PC-9 (cell line): ENCODE measurements around the gene EXOC8. TPM values are rescaled to one million over a fixed set of nuclear protein-coding genes. Genes with fewer than 3 reads are reported as not detected.

Source experiments
- BruUV-seq: library from RNA; stranded (reverse); fragments of 400-500 nt; replicated peaks from 2 replicates; lab custom pipeline; 2021; lab: Mats Ljungman, UMichigan
- CTCF ChIA-PET: fragments of 300-600 bp; sonication (Branson Sonifier 250); formaldehyde crosslinking; loops from one replicate; lab custom pipeline; 2022; ENCODE audit warnings: antibody characterized with exemption; lab: Charles Lee
- POLR2A ChIA-PET: fragments of 300-600 bp; sonication (Branson Sonifier 250); formaldehyde crosslinking; loops from one replicate; lab custom pipeline; 2022; ENCODE audit warnings: antibody characterized with exemption; ENCODE audit not compliant: unreplicated experiment; lab: Charles Lee
- DNase-seq, 2 experiments: peaks; one replicate each; pipeline versions ENCODE4 v3.0.0 to v3.0.0-alpha.2; 2015 to 2022; ENCODE audit warnings: mixed read lengths in 1 of 2
- H2AFZ ChIP-seq: fragments of 200-600 bp; sonication (generic); 2 replicates; pipeline ENCODE4 v1.8.1; 2017; ENCODE audit warnings: antibody characterized with exemption
- H3F3A ChIP-seq: fragments of 200-600 bp; sonication (generic); 2 replicates; pipeline ENCODE4 v1.8.1; 2017; ENCODE audit warnings: antibody characterized with exemption, mild to moderate bottlenecking, low read depth; ENCODE audit not compliant: insufficient read depth
- H3K27ac ChIP-seq: fragments of 200-600 bp; sonication (generic); 2 replicates; pipeline ENCODE4 v1.6.1; 2016; ENCODE audit warnings: mixed run types
- H3K27me3 ChIP-seq: fragments of 200-600 bp; sonication (generic); 2 replicates; pipeline ENCODE4 v1.6.1; 2016; ENCODE audit warnings: low read depth, mixed run types; ENCODE audit not compliant: insufficient read depth
- H3K36me3 ChIP-seq: fragments of 200-600 bp; sonication (generic); 2 replicates; pipeline ENCODE4 v1.6.1; 2016; ENCODE audit warnings: low read depth, mixed run types
- H3K4me1 ChIP-seq: fragments of 200-600 bp; sonication (generic); replicated peaks from 2 replicates; pipeline ENCODE4 v1.6.1; 2016; ENCODE audit warnings: mixed run types; ENCODE audit not compliant: insufficient read depth
- H3K4me2 ChIP-seq: fragments of 200-600 bp; sonication (generic); 2 replicates; pipeline ENCODE4 v1.6.1; 2017; ENCODE audit warnings: mixed run types
- H3K4me3 ChIP-seq: fragments of 200-600 bp; sonication (generic); 2 replicates; pipeline ENCODE4 v1.6.1; 2016; ENCODE audit warnings: mixed run types
- H3K79me2 ChIP-seq: fragments of 200-600 bp; sonication (generic); 2 replicates; pipeline ENCODE4 v1.6.1; 2017; ENCODE audit warnings: low read depth, mixed run types
- H3K9me2 ChIP-seq: fragments of 200-600 bp; sonication (generic); 2 replicates; pipeline ENCODE4 v1.8.1; 2017; ENCODE audit warnings: mild to moderate bottlenecking; ENCODE audit not compliant: insufficient read depth
- H3K9me3 ChIP-seq: fragments of 200-600 bp; sonication (generic); 2 replicates; pipeline ENCODE4 v1.8.1; 2016; ENCODE audit warnings: low read depth; ENCODE audit not compliant: insufficient read depth
- H4K20me1 ChIP-seq: fragments of 200-600 bp; sonication (generic); 2 replicates; pipeline ENCODE4 v1.8.1; 2017; ENCODE audit not compliant: insufficient read depth
- EZH2 ChIP-seq: fragments of 200-600 bp; sonication (generic); IDR thresholded peaks from 2 replicates; pipeline ENCODE4 v1.8.0; 2017; ENCODE audit warnings: antibody characterized with exemption, low read depth
- intact Hi-C: fragments of 100-400 bp; cut with micrococcal nuclease; formaldehyde crosslinking; loops from one replicate; pipeline ENCODE4 v1.10.0; 2022; ENCODE audit not compliant: unreplicated experiment
- total RNA-seq: library from RNA; stranded (reverse); gene quantifications from 2 replicates; pipeline ENCODE4 v1.2.3, GENCODE V29; 2021
- TF ChIP-seq, protein P1 (sequence below): fragments of 200-600 bp; sonication (generic); conservative IDR thresholded peaks from 2 replicates; pipeline ENCODE4 v1.6.1; 2017; ENCODE audit warnings: mixed run types, antibody characterized with exemption, mild to moderate bottlenecking, moderate library complexity

The EXOC8 gene
- total RNA-seq, 1 experiment from 2014 or later: 12.1 TPM

DNA sequence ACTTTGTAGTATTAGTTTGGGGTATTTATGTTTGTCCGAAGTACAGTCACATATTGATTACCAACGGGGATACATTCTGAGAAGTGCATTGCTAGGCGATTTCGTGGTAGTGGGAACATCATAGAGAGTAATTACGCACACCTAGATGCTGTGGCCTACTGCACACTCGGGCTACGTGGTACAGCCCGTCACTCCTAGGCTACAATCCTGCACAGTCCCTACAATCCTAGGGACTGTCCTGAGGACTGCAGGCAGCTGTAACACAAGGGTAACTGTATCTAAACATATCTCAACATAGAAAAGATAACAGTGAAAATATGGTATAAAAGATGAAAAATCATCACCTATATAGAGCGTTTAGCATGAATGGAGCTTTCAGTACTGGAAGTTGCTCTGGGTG, 18.6 kb downstream of the EXOC8 start:
- H3K27ac ChIP-seq: no peak overlapping the region
- H3K9me2 ChIP-seq: no peaks in the 10 kb centered on the region
- H3K4me3 ChIP-seq: no peak overlapping the region
- no peaks in the 10 kb centered on the region for H3K4me1 ChIP-seq
- no peak for DNase-seq
- no peak overlapping the region for H3K4me2 ChIP-seq
- H3K27me3 ChIP-seq: no peaks in the 10 kb centered on the region
- CTCF ChIA-PET: no interaction called here
- no peaks in the 10 kb centered on the region for H4K20me1 ChIP-seq
- BruUV-seq: no TSS peak
- H3K9me3 ChIP-seq: no peaks in the 10 kb centered on the region
- POLR2A ChIA-PET: no interaction called here
- no peaks in the 10 kb centered on the region for H3K36me3 ChIP-seq
- TF ChIP-seq EZH2: no peak
- TF ChIP-seq, protein P1, sequence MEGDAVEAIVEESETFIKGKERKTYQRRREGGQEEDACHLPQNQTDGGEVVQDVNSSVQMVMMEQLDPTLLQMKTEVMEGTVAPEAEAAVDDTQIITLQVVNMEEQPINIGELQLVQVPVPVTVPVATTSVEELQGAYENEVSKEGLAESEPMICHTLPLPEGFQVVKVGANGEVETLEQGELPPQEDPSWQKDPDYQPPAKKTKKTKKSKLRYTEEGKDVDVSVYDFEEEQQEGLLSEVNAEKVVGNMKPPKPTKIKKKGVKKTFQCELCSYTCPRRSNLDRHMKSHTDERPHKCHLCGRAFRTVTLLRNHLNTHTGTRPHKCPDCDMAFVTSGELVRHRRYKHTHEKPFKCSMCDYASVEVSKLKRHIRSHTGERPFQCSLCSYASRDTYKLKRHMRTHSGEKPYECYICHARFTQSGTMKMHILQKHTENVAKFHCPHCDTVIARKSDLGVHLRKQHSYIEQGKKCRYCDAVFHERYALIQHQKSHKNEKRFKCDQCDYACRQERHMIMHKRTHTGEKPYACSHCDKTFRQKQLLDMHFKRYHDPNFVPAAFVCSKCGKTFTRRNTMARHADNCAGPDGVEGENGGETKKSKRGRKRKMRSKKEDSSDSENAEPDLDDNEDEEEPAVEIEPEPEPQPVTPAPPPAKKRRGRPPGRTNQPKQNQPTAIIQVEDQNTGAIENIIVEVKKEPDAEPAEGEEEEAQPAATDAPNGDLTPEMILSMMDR: no peak
- H3K79me2 ChIP-seq: no peaks in the 10 kb centered on the region
- H2AFZ ChIP-seq: no peak overlapping the region
- H3F3A ChIP-seq: no peaks in the 10 kb centered on the region
- intact Hi-C loops: no loop called here

DNA sequence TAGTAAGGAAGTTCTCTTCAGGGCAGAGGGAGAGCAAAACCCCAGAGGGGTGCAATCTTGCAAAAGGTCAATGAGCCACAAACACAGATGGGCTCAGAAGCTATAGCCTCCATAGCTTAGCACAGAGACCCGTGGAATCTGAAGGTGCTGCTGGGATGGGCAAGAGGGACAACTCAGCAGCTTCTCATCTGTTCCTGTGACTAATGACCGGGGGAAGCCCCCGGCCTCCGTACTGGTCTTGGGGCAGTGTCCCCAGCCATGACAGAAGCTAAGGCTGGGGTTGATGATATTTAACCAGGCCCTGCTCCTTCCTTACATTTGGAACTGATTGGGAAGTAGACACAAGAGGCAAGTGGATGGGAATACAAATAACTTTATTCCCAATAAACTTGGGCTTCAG, 19.1 kb downstream of the EXOC8 start:
- TF ChIP-seq EZH2: no peak
- TF ChIP-seq, protein P1: no peak
- ChIA-PET POLR2A (no interaction called here), CTCF (no interaction called here)
- Histone ChIP-seq H3K79me2 (no peaks in the 10 kb centered on the region), H3K4me1 (no peaks in the 10 kb centered on the region), H2AFZ (no peak overlapping the region), H3K9me2 (no peaks in the 10 kb centered on the region), H3K9me3 (no peaks in the 10 kb centered on the region), H4K20me1 (no peaks in the 10 kb centered on the region), H3K36me3 (no peaks in the 10 kb centered on the region), H3K27me3 (no peaks in the 10 kb centered on the region), H3K4me3 (no peak overlapping the region), H3K4me2 (no peak overlapping the region), H3F3A (no peaks in the 10 kb centered on the region), H3K27ac (no peak overlapping the region)
- intact Hi-C loops: no loop called here
- no TSS peak for BruUV-seq
- DNase-seq: no peak

DNA sequence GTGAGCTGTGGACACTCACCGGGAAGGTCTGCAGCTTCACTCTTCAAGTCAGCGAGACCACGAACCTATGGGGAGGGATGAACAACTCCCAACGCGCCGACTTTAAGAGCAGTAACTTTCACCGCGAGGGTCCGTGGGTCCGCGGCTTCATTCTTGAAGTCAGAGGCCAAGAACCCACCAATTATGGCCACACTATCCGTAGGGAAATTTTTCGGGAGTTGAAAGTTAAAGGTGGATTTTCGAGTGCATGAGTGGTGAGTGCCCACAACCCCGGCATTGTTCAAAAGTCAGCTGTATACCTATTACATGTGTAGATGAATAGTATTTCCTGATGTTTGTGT, 19.7 kb downstream of the EXOC8 start:
- H3K9me2 ChIP-seq: no peaks in the 10 kb centered on the region
- no peaks in the 10 kb centered on the region for H4K20me1 ChIP-seq
- H3K79me2 ChIP-seq: no peaks in the 10 kb centered on the region
- H3K9me3 ChIP-seq: no peaks in the 10 kb centered on the region
- no peaks in the 10 kb centered on the region for H3K4me1 ChIP-seq
- no peaks in the 10 kb centered on the region for H3K27me3 ChIP-seq
- no peaks in the 10 kb centered on the region for H3K36me3 ChIP-seq
- no peak overlapping the region for H2AFZ ChIP-seq
- intact Hi-C loops: no loop called here
- no peak overlapping the region for H3K4me2 ChIP-seq
- no peaks in the 10 kb centered on the region for H3F3A ChIP-seq
- ChIA-PET POLR2A (no interaction called here), CTCF (no interaction called here)
- no peak overlapping the region for H3K4me3 ChIP-seq
- no TSS peak for BruUV-seq
- no peak for TF ChIP-seq EZH2
- TF ChIP-seq, protein P1: no peak
- H3K27ac ChIP-seq: no peak overlapping the region
- DNase-seq: no peak
